ENCODE results near the gene NDC80. TPM values are rescaled to one million over a fixed set of nuclear protein-coding genes. Genes with fewer than 3 reads are reported as not detected.

NDC80 gene
- total and polyA plus RNA-seq, 9 of the 15 experiments (the other 6 are each of a cell fraction or from before 2014, with no cell fraction given): 65.2 to 97.9 (median 83.3) TPM

GRCh38 chr18:2549462-2549861, 21.9 kb upstream of the NDC80 start (continued):
- TF ChIP-seq SRF (CRISPR knock-in tag; IDR thresholded peaks at IDR 0.05): no peak
- no peak for TF ChIP-seq HDAC1 (IDR thresholded peaks at IDR 0.05)
- no peak for TF ChIP-seq REST (IDR thresholded peaks at IDR 0.05; ENCODE audit: borderline replicate concordance)
- no peak for TF ChIP-seq REST (CRISPR knock-in tag; IDR thresholded peaks at IDR 0.05; ENCODE audit: low read depth)
- TF ChIP-seq KAT7 (CRISPR knock-in tag; IDR thresholded peaks at IDR 0.05; ENCODE audit: borderline replicate concordance): no peak
- TF ChIP-seq ZFP1 (CRISPR knock-in tag; IDR thresholded peaks at IDR 0.05): no peak
- TF ChIP-seq ETS1 (conservative IDR thresholded peaks at IDR 0.05; ENCODE audit: control insufficient read depth, low read depth, low read length): no peak
- TF ChIP-seq E2F5 (CRISPR knock-in tag; IDR thresholded peaks at IDR 0.05): no peak

Data from K562 (cell line).